Cardiac fibroblast (primary cell): Measurements from ENCODE around the gene YWHAE.
"Not testable (repeated sequence)": the region's sequence is repeated elsewhere in the genome, so short reads cannot be mapped to it uniquely, and the experiment has no call there.

Experiments
- DNase-seq, 2 donors: peaks; one replicate each; pipeline versions ENCODE4 v3.0.0 to v3.0.0-alpha.2; 2010; ENCODE audit warnings: low read depth in 2 of 2
- H3K4me3 ChIP-seq, 2 donors: replicated peaks in 1 of 2; 1 replicate in 1 of 2; 2 replicates in 1 of 2; pipeline ENCODE4 v1.5.1; 2011; ENCODE audit warnings: low read depth in 2 of 2, low read length in 2 of 2, mild to moderate bottlenecking in 2 of 2, moderate library complexity in 1 of 2
- TF ChIP-seq, protein P1 (sequence below): IDR thresholded peaks from one replicate; pipeline ENCODE4 v1.5.1; 2011; ENCODE audit warnings: low read depth, mild to moderate bottlenecking, low read length, inconsistent platforms

Gene YWHAE

DNA sequence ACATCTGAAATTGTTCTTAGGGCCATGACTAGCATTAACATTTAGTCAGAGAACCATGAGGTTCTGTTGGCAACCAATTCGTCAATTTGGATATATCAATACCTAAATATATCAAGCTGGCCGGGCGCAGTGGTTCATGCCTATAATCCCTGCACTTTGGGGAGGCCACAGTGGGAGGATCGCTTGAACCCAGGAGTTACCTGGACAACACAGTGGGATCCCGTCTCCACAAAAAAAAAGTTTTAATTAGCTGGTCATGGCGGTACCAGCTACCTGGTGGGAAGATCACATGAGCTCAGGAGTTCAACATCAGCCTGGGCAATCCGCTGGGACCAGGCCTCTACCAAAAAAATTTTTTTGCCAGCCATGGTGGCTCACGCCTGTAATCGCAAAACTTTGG is 8.4 kb downstream of the YWHAE start:
- H3K4me3 ChIP-seq, result no peak overlapping the region

DNA sequence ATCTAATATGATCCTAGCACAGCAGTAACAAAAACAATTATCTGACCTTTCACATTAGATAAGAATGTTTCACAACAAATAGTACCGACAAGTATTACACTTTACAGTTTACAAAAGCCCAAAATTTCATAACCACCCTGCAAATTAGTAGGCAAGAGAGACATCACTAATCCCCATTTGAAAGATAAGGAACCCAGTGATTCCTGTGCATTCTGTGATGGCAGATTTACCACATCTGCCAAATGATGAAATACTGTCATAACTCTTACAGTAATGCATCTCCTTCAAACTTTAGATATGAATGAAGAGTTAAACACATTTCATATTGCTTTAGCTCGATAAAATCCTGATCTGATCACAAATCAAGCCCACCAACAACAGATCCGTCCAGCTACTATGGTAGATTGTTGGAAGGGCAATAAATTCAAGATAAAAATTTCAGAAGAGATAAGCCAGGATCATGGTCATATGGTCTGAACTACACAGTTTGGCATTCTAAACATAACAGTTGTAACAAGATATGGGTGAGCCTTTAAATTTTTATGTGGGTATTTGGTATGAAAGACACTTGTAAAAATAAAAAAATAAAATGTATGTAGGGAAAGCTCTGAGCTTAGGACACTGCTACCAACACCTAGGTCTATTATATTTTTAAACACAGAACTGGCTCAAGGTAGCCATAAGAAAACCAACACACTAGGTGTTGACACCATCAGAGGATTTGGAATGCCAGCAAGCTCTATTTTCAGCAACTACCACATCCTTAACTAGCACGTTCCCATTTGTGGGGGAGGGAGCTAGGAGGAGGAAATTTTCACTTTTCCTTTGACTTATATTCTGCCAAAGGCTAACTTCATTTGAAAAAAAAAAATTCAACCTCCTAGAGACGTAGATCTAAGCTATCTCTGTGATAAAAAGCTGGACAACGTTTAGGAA is 9.3 kb downstream of the YWHAE start:
- TF ChIP-seq, protein P1, sequence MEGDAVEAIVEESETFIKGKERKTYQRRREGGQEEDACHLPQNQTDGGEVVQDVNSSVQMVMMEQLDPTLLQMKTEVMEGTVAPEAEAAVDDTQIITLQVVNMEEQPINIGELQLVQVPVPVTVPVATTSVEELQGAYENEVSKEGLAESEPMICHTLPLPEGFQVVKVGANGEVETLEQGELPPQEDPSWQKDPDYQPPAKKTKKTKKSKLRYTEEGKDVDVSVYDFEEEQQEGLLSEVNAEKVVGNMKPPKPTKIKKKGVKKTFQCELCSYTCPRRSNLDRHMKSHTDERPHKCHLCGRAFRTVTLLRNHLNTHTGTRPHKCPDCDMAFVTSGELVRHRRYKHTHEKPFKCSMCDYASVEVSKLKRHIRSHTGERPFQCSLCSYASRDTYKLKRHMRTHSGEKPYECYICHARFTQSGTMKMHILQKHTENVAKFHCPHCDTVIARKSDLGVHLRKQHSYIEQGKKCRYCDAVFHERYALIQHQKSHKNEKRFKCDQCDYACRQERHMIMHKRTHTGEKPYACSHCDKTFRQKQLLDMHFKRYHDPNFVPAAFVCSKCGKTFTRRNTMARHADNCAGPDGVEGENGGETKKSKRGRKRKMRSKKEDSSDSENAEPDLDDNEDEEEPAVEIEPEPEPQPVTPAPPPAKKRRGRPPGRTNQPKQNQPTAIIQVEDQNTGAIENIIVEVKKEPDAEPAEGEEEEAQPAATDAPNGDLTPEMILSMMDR, result no peak
- H3K4me3 ChIP-seq, result no peak overlapping the region
- peak in 1 of 2 donors; percentile 69 for DNase-seq

More for the DNA sequence above, 8.4 kb downstream of the YWHAE start:
- TF ChIP-seq, protein P1, result no peak
- no peak for DNase-seq

DNA sequence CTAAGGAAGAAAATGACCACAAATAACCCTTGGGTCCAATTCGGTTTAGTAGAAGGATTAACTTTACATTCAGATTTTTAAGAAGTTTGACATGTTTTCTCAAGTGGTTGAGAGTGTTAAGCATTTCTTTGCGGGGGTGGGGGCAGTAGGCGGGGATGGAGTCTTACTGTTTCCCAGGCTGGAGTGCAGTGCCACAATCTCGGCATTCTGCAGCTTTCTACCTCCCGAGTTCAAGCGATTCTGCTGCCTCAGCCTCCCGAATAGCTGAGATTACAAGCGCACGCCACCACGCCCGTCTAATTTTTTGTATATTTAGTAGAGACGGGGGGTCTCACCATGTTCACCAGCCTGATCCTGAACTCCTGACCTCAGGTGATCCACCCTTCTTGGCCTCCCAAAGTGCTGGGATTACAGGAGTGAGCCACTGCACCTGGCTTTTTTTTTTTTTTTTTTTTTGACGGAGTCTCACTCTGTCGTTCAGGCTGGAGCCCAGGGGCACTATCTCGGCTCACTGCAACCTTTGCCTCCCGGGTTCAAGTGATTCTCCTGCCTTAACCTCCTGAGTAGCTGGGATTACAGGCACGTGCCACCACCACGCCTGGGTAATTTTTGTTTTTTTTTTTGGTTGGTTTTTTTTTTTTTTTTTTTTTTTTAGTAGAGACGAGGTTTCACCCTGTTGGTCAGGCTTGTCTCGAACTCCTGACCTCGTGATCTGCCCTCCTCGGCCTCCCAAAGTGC is 12.4 kb downstream of the YWHAE start:
- not testable (repeated sequence) for DNase-seq, H3K4me3 ChIP-seq

DNA sequence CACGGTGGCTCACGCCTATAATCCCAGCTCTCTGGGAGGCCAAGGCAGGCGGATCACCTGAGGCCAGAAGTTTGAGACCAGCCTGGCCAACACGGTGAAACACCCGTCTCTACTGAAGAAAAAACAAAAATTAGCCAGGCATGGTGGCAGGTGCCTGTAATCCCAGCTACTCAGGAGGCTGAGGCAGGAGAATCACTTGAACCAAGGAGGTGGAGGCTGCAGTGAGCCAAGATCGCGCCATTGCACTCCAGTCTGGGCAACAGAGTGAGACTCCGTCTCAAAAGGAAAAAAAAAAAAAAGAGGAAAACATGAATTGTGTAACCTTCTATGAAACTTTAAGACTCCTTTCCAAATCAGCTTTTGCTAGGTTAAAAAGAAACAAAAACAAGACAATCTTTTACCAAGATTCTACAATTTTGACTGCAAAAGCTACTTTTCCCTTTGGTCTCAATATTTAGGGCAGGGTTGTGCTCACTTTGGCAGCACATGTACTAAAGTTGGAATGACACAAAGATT is 13.3 kb downstream of the YWHAE start:
- not testable (repeated sequence) for H3K4me3 ChIP-seq, DNase-seq

DNA sequence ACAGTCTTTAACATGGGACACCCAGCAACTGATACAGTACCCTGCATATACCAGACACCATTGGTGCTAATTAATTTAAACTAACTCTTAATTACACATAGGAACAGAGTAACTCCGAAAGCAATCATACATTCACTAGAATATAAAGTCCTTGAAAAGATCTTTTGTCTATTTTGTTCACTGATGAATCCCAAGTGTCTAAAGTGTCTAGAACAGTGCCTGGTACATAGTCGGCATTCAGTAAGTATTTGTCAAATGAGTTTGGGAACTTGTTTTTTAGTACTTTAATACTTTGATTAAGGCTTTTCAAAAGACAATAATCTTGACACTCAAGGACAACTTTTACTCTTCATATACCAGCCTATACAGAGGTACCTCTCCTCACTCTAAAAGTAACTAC is 13.8 kb downstream of the YWHAE start:
- TF ChIP-seq, protein P1, result no peak
- no peak overlapping the region for H3K4me3 ChIP-seq
- no peak for DNase-seq

DNA sequence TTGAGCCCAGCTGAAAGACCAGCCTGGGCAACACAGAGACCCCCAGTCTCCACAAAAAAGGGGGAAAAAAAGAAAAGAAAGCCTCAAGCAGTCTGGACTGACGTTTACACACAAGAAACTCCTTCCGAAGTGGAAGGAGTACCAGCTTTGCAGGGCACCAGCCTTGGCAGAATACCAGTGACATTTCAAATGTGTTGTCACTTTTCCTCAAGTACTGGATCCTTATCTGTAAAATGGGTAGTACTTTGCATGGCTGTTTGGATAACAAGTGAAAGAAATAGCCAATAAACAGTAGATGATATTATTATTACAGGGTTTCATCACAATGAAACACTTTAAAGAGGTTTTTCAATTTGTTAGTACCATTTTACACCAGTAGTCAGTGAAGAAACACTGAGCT is 14.2 kb downstream of the YWHAE start:
- TF ChIP-seq, protein P1, result no peak
- no peak overlapping the region for H3K4me3 ChIP-seq
- no peak for DNase-seq

DNA sequence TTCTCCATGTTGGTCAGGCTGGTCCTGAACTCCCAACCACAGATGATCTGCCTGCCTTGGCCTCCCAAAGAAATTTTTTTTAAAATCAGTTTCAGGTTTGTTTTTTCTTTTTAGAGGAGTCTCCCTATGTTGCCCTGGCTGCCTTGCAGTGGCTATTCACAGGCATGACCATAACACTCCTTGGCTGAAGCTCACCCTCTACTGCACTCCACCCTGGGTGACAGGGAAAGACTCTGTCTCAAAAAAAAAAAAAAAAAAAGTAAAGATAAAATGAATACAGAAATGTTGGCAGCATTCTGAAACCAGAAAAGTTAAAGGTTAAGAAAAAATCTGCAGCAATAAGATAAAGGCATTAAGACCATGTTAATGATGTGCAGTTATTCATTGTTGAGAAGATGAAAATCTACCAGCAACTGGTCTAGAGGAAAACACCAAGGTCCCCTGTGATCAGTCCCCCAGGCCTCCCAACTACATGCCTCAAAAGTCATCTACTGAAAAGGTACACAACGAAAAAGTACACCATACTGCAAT is 15.1 kb downstream of the YWHAE start:
- TF ChIP-seq, protein P1, result no peak
- DNase-seq, result peak in 1 of 2 donors; percentile 59
- H3K4me3 ChIP-seq, result no peak overlapping the region
